Hindlimb muscle (tissue), 1 donor: Measurements from ENCODE around the gene TRDN. TPM values are rescaled to one million over a fixed set of nuclear protein-coding genes. Genes with fewer than 3 reads are reported as not detected.
"Not testable (repeated sequence)": the region's sequence is repeated elsewhere in the genome, so short reads cannot be mapped to it uniquely, and the experiment has no call there.

ENCODE experiments used
- DNase-seq: peaks from one replicate; pipeline ENCODE4 v3.0.0-alpha.2; 2013
- polyA plus RNA-seq: library from polyadenylated mRNA; unstranded; fragments of 120-200 nt; gene quantifications from one replicate; pipeline ENCODE4 v1.2.1, GENCODE V29; 2013; ENCODE audit not compliant: insufficient read length

Gene TRDN
- polyA plus RNA-seq, 1 donor, result 189 TPM

- DNase-seq, result no peak
Observed at GRCh38 chr6:123276546-123276980, 360.2 kb downstream of the TRDN start.

- no peak for DNase-seq
Observed at GRCh38 chr6:123263981-123264380, 372.8 kb downstream of the TRDN start.

GRCh38 chr6:123240626-123241025, 396.1 kb downstream of the TRDN start:
- DNase-seq, result no peak

GRCh38 chr6:123233336-123233735, 403.4 kb downstream of the TRDN start:
- DNase-seq, result no peak

- DNase-seq, result not testable (repeated sequence)
Observed at GRCh38 chr6:123227789-123228188, 409.0 kb downstream of the TRDN start.

- no peak for DNase-seq
Observed at GRCh38 chr6:123226398-123226797, 410.4 kb downstream of the TRDN start.

- no peak for DNase-seq
Observed at GRCh38 chr6:123224077-123224476, 412.7 kb downstream of the TRDN start.

- no peak for DNase-seq
Observed at GRCh38 chr6:123223461-123223860, 413.3 kb downstream of the TRDN start.

- DNase-seq, result no peak
Observed at GRCh38 chr6:123215211-123215610, 421.5 kb downstream of the TRDN start.

- DNase-seq, result no peak
Observed at GRCh38 chr6:123214433-123214832, 422.3 kb downstream of the TRDN start.

- DNase-seq, result no peak
Observed at GRCh38 chr6:123213921-123214320, 422.8 kb downstream of the TRDN start.

GRCh38 chr6:123211777-123212545, 424.8 kb downstream of the TRDN start:
- no peak for DNase-seq

GRCh38 chr6:123210645-123211044, 426.1 kb downstream of the TRDN start:
- DNase-seq, result no peak

- DNase-seq, result no peak
Observed at GRCh38 chr6:123207967-123208510, 428.7 kb downstream of the TRDN start.

- no peak for DNase-seq
Observed at GRCh38 chr6:123203928-123204327, 432.8 kb downstream of the TRDN start.

GRCh38 chr6:123201869-123202372, 434.8 kb downstream of the TRDN start:
- DNase-seq, result no peak

GRCh38 chr6:123193298-123193697, 443.5 kb downstream of the TRDN start:
- no peak for DNase-seq

- DNase-seq, result no peak
Observed at GRCh38 chr6:123189816-123190215, 446.9 kb downstream of the TRDN start.

- no peak for DNase-seq
Observed at GRCh38 chr6:123182998-123183397, 453.8 kb downstream of the TRDN start.

GRCh38 chr6:123176706-123177105, 460.0 kb downstream of the TRDN start:
- no peak for DNase-seq

GRCh38 chr6:123171341-123172115, 465.2 kb downstream of the TRDN start:
- DNase-seq, result no peak

- DNase-seq, result no peak
Observed at GRCh38 chr6:123169774-123170095, 467.0 kb downstream of the TRDN start.
